ENCODE measurements around the gene CREBL2. TPM values are rescaled to one million over a fixed set of nuclear protein-coding genes. Genes with fewer than 3 reads are reported as not detected.
A peak's percentile ranks its signal among the peaks of the same experiment; 100 is the strongest.

CREBL2 gene
- total and polyA plus RNA-seq, 10 of the 15 experiments (the other 5 are each of a cell fraction or from before 2014, with no cell fraction given): 4.6 to 19.1 (median 13.5) TPM

- BruUV-seq (replicated peaks): TSS peak; percentile 99
- ChIA-PET CTCF (interaction anchor here (1.0 to 2.7 kb wide), 7 partner anchors 19 to 153 kb away, joined by 3 to 10 read pairs (median 4); no protein-coding TSS in a partner anchor), SMC1A (ENCODE audit: uncharacterized antibody, unreplicated experiment) (interaction anchor here (0.5 to 6.0 kb wide), 19 partner anchors 9 to 1029 kb away, joined by 3 to 46 read pairs (median 4); no protein-coding TSS in a partner anchor), POLR2A (interaction anchor here (0.5 to 2.7 kb wide), 10 partner anchors 11 to 150 kb away, joined by 3 to 12 read pairs (median 3); partner anchors contain the start of gene CREBL2), RAD21 (ENCODE audit: unreplicated experiment) (interaction anchor here (0.9 to 8.7 kb wide), 7 partner anchors 20 to 153 kb away, joined by 3 to 76 read pairs (median 7); partner anchors contain the start of genes CREBL2 and DUSP16)
- H3K4me3 ChIP-seq: no peak overlapping the region
- H3K36me3 ChIP-seq (ENCODE audit: control insufficient read depth in 2 of 2, insufficient read depth in 2 of 2, low read length in 1 of 2): no peaks in the 10 kb centered on the region
- intact Hi-C loops (cut with micrococcal nuclease; ENCODE audit: unreplicated experiment) (loop anchor here (1.0 kb wide), 4 partner anchors 19 to 1014 kb away; no protein-coding TSS in a partner anchor), in situ Hi-C loops (cut with MboI) (loop anchor here (25.0 kb wide), 1 partner anchor 1021 kb away; no protein-coding TSS in a partner anchor)
- no peaks in the 10 kb centered on the region for H3K27me3 ChIP-seq (replicated peaks in 1 of 2; ENCODE audit: control insufficient read depth in 2 of 2, insufficient read depth in 2 of 2, low read length in 1 of 2)
- ATAC-seq: peak; percentile 4
- 80% methylated on average over 5 of the region's 5 CpGs for WGBS (ENCODE audit: insufficient coverage, insufficient replicate concordance, low lambda C conversion rate, missing lambda C conversion rate)
- no peak overlapping the region; the same call in 1 of the 2 replicates for H2AFZ ChIP-seq (ENCODE audit: control insufficient read depth, low read depth, low read length)
- peak overlapping the region; percentile 94 for H3K27ac ChIP-seq (ENCODE audit: control insufficient read depth, insufficient read depth)
- FAIRE-seq: no peak
- peak overlapping the region; percentile 62 for H3K4me2 ChIP-seq (ENCODE audit: control insufficient read depth, insufficient read depth)
- H3K4me1 ChIP-seq (ENCODE audit: control insufficient read depth, insufficient read depth, low read length): peaks cover 44% of the 10 kb centered on the region
- no peak for TF ChIP-seq RCOR1 (conservative IDR thresholded peaks at IDR 0.05; ENCODE audit: low read depth, low read length)
- TF ChIP-seq, protein P1, sequence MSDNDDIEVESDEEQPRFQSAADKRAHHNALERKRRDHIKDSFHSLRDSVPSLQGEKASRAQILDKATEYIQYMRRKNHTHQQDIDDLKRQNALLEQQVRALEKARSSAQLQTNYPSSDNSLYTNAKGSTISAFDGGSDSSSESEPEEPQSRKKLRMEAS (IDR thresholded peaks at IDR 0.05; ENCODE audit: low read depth, low read length): no peak
- no peak for TF ChIP-seq NR2C2 (IDR thresholded peaks at IDR 0.05; ENCODE audit: borderline replicate concordance, control insufficient read depth, insufficient read length, low read depth)
- no peak for TF ChIP-seq POLR2AphosphoS5 (IDR thresholded peaks at IDR 0.05; ENCODE audit: low read length)
- no peak for TF ChIP-seq FOXM1 (IDR thresholded peaks at IDR 0.05; ENCODE audit: low read depth, low read length)
- no peak for TF ChIP-seq FOS (IDR thresholded peaks at IDR 0.05; ENCODE audit: borderline replicate concordance, extremely low read depth, insufficient read length)
- TF ChIP-seq ZZZ3 (IDR thresholded peaks at IDR 0.05; ENCODE audit: control insufficient read depth, insufficient read length, low read depth): no peak
- TF ChIP-seq EZH2 (IDR thresholded peaks at IDR 0.05; ENCODE audit: borderline replicate concordance, control insufficient read depth, low read depth, low read length): no peak
- TF ChIP-seq NFIC (IDR thresholded peaks at IDR 0.05; ENCODE audit: low read depth, low read length): no peak
- TF ChIP-seq TCF7 (IDR thresholded peaks at IDR 0.05; ENCODE audit: borderline replicate concordance): no peak
- no peak for TF ChIP-seq NR2F1 (conservative IDR thresholded peaks at IDR 0.05)
- TF ChIP-seq ATF2 (IDR thresholded peaks at IDR 0.05; ENCODE audit: low read length): no peak
- no peak for TF ChIP-seq ZNF207 (IDR thresholded peaks at IDR 0.05; ENCODE audit: borderline replicate concordance)
- TF ChIP-seq SP1 (IDR thresholded peaks at IDR 0.05; ENCODE audit: low read depth, low read length): no peak
- TF ChIP-seq, protein P2, sequence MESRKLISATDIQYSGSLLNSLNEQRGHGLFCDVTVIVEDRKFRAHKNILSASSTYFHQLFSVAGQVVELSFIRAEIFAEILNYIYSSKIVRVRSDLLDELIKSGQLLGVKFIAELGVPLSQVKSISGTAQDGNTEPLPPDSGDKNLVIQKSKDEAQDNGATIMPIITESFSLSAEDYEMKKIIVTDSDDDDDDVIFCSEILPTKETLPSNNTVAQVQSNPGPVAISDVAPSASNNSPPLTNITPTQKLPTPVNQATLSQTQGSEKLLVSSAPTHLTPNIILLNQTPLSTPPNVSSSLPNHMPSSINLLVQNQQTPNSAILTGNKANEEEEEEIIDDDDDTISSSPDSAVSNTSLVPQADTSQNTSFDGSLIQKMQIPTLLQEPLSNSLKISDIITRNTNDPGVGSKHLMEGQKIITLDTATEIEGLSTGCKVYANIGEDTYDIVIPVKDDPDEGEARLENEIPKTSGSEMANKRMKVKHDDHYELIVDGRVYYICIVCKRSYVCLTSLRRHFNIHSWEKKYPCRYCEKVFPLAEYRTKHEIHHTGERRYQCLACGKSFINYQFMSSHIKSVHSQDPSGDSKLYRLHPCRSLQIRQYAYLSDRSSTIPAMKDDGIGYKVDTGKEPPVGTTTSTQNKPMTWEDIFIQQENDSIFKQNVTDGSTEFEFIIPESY (IDR thresholded peaks at IDR 0.05): no peak
- TF ChIP-seq ATF7 (IDR thresholded peaks at IDR 0.05; ENCODE audit: low read depth): no peak
- TF ChIP-seq, protein P3, sequence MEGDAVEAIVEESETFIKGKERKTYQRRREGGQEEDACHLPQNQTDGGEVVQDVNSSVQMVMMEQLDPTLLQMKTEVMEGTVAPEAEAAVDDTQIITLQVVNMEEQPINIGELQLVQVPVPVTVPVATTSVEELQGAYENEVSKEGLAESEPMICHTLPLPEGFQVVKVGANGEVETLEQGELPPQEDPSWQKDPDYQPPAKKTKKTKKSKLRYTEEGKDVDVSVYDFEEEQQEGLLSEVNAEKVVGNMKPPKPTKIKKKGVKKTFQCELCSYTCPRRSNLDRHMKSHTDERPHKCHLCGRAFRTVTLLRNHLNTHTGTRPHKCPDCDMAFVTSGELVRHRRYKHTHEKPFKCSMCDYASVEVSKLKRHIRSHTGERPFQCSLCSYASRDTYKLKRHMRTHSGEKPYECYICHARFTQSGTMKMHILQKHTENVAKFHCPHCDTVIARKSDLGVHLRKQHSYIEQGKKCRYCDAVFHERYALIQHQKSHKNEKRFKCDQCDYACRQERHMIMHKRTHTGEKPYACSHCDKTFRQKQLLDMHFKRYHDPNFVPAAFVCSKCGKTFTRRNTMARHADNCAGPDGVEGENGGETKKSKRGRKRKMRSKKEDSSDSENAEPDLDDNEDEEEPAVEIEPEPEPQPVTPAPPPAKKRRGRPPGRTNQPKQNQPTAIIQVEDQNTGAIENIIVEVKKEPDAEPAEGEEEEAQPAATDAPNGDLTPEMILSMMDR (IDR thresholded peaks at IDR 0.05 in 2 of 3, conservative IDR thresholded peaks at IDR 0.05 in 1 of 3; ENCODE audit: control insufficient read depth in 2 of 3, extremely low read depth in 1 of 3, insufficient read depth in 1 of 3, low read depth in 3 of 3, low read length in 3 of 3): no peak
- TF ChIP-seq BCL11A (IDR thresholded peaks at IDR 0.05; ENCODE audit: low read depth, low read length): no peak
- H4K20me1 ChIP-seq (ENCODE audit: control insufficient read depth, insufficient read depth): no peaks in the 10 kb centered on the region
- H3K79me2 ChIP-seq (ENCODE audit: control insufficient read depth, insufficient read depth, low read length): no peaks in the 10 kb centered on the region
- H3K9me3 ChIP-seq (replicated peaks; ENCODE audit: control insufficient read depth, insufficient read depth, low read length): no peaks in the 10 kb centered on the region; the same call in 2 of the 3 replicates
- H3K9ac ChIP-seq (ENCODE audit: control insufficient read depth, insufficient read depth, low read length): peak overlapping the region; percentile 37
- DNase-seq (ENCODE audit: low read depth, low spot score): no peak
Measured at GRCh38 chr12:12583510-12584178, 28.0 kb upstream of the CREBL2 start.

Data from GM12878 (cell line).